PFSK-1 (cell line): ENCODE data around the gene OTUD3.

ENCODE experiments used
- POLR2AphosphoS5 ChIP-seq: IDR thresholded peaks from 2 replicates; pipeline ENCODE4 v1.6.1; 2012; ENCODE audit warnings: low read depth, mild to moderate bottlenecking, control low read depth, low read length, moderate library complexity
- TAF1 ChIP-seq: IDR thresholded peaks from 2 replicates; pipeline ENCODE4 v1.6.1; 2012; ENCODE audit warnings: low read length, control low read depth, borderline replicate concordance; ENCODE audit not compliant: insufficient read depth
- TF ChIP-seq, protein P1 (sequence below), 2 experiments: IDR thresholded peaks; 2 replicates each; pipeline versions ENCODE4 v1.6.1 to v1.8.0; 2011 to 2012; ENCODE audit warnings: low read depth in 2 of 2, low read length in 2 of 2, control low read depth in 1 of 2, inconsistent platforms in 1 of 2, mild to moderate bottlenecking in 1 of 2, moderate library complexity in 1 of 2; ENCODE audit not compliant: insufficient read depth in 1 of 2

DNA sequence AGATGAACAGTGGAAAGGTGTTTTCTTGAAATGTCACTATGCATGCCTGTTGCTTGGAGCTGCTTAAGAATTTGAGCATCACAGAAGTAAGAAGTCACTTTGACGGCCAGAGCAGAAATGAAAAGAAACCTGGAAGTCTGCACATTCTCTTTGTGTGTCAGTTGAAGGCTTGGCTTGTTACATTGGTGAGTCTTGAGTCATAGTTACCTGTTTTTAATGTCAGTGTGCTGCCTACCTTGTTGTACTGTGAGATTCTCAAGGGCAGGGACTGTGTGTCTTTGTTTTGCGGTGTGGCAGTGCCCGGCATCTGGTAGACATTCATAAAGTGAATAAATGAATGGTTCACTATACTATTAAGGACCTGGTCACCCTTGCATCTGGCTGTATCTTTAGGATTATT, 9.9 kb downstream of the OTUD3 start:
- TF ChIP-seq, protein P1, sequence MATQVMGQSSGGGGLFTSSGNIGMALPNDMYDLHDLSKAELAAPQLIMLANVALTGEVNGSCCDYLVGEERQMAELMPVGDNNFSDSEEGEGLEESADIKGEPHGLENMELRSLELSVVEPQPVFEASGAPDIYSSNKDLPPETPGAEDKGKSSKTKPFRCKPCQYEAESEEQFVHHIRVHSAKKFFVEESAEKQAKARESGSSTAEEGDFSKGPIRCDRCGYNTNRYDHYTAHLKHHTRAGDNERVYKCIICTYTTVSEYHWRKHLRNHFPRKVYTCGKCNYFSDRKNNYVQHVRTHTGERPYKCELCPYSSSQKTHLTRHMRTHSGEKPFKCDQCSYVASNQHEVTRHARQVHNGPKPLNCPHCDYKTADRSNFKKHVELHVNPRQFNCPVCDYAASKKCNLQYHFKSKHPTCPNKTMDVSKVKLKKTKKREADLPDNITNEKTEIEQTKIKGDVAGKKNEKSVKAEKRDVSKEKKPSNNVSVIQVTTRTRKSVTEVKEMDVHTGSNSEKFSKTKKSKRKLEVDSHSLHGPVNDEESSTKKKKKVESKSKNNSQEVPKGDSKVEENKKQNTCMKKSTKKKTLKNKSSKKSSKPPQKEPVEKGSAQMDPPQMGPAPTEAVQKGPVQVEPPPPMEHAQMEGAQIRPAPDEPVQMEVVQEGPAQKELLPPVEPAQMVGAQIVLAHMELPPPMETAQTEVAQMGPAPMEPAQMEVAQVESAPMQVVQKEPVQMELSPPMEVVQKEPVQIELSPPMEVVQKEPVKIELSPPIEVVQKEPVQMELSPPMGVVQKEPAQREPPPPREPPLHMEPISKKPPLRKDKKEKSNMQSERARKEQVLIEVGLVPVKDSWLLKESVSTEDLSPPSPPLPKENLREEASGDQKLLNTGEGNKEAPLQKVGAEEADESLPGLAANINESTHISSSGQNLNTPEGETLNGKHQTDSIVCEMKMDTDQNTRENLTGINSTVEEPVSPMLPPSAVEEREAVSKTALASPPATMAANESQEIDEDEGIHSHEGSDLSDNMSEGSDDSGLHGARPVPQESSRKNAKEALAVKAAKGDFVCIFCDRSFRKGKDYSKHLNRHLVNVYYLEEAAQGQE (IDR thresholded peaks at IDR 0.05; ENCODE audit: insufficient read depth in 1 of 2, low read depth in 2 of 2, low read length in 2 of 2): no peak
- no peak for TF ChIP-seq TAF1
- no peak for TF ChIP-seq POLR2AphosphoS5
